Measurements from ENCODE around the gene USP19.

USP19 gene

GRCh38 chr3:49132437-49133225, 12.0 kb upstream of the USP19 start, which contains the start of gene LAMB2:
Gene LAMB2 (minus strand): TSS chr3:49133050. CDS start chr3:49132867, 183 bp downstream.
- DNase-seq = no peak

GRCh38 chr3:49132073-49132436, 11.4 kb upstream of the USP19 start:
- DNase-seq = no peak

- DNase-seq = no peak
Measured at GRCh38 chr3:49131576-49131975, 11.0 kb upstream of the USP19 start.

GRCh38 chr3:49131040-49131439, 10.4 kb upstream of the USP19 start:
- DNase-seq = no peak

GRCh38 chr3:49124991-49125670, 4.5 kb upstream of the USP19 start:
- no peak for DNase-seq

GRCh38 chr3:49124203-49124602, 3.6 kb upstream of the USP19 start:
- no peak for DNase-seq

- no peak for DNase-seq
Measured at GRCh38 chr3:49123687-49124086, 3.1 kb upstream of the USP19 start.

GRCh38 chr3:49122886-49123545, 2.4 kb upstream of the USP19 start:
- no peak for DNase-seq

- DNase-seq = no peak
Measured at GRCh38 chr3:49122451-49122850, 1.8 kb upstream of the USP19 start.

- no peak for DNase-seq
Measured at GRCh38 chr3:49122022-49122421, 1.4 kb upstream of the USP19 start.

- no peak for DNase-seq
Measured at GRCh38 chr3:49121132-49121736, 611 bp upstream of the USP19 start.

- no peak for DNase-seq
Measured at GRCh38 chr3:49120096-49120437, 556 bp downstream of the USP19 start.

GRCh38 chr3:49119439-49119838, 1.2 kb downstream of the USP19 start:
- DNase-seq = no peak

- no peak for DNase-seq
Measured at GRCh38 chr3:49119036-49119435, 1.6 kb downstream of the USP19 start.

- no peak for DNase-seq
Measured at GRCh38 chr3:49112262-49112661, 8.4 kb downstream of the USP19 start.

GRCh38 chr3:49111347-49111746, 9.3 kb downstream of the USP19 start:
- no peak for DNase-seq

GRCh38 chr3:49110780-49111179, 9.8 kb downstream of the USP19 start:
- no peak for DNase-seq

- DNase-seq = no peak
Measured at GRCh38 chr3:49108346-49108745, 12.3 kb downstream of the USP19 start.

GRCh38 chr3:49104427-49105291, 16.0 kb downstream of the USP19 start, which contains the start of gene QARS1:
Gene QARS1 (minus strand): TSS chr3:49104757. CDS start chr3:49104733, 24 bp downstream.
- no peak for DNase-seq

- no peak for DNase-seq
Measured at GRCh38 chr3:49104052-49104426, 16.6 kb downstream of the USP19 start.

GRCh38 chr3:49100046-49100615, 20.5 kb downstream of the USP19 start:
- DNase-seq = no peak
